SHP77 treated with DMSO at 0.1 percent for 48 hours (cell line): ENCODE measurements around the gene ARAP2.
"Not testable (repeated sequence)": the region's sequence is repeated elsewhere in the genome, so short reads cannot be mapped to it uniquely, and the experiment has no call there.

ENCODE experiments used
- DNase-seq: peaks from one replicate; lab custom pipeline; 2025; lab: John Stamatoyannopoulos, UW

Gene ARAP2

GRCh38 chr4:36182315-36182714 is 62.0 kb downstream of the ARAP2 start:
- not testable (repeated sequence) for DNase-seq

GRCh38 chr4:36180206-36180605 is 64.1 kb downstream of the ARAP2 start:
- DNase-seq: no peak

DNA sequence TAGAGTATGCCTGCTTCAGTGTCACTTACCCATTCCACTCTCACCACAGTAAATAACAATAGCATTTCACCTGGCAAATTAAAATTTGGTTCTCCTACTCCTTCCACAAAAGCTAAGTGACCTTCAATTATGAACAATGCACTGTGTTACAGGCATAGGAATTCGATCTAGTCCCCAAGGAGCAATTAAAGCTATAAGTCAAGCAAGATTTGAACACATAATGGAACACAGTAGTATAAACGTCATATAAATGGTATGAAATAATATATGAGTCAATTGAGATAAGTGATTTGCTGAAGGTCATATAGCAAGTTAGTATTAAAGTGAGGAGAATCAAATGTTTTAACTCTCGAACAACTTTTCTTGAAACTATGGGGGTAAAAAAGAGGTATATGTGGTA is 65.8 kb downstream of the ARAP2 start:
- no peak for DNase-seq

- DNase-seq: no peak
Observed at GRCh38 chr4:36177946-36178345, 66.4 kb downstream of the ARAP2 start.

DNA sequence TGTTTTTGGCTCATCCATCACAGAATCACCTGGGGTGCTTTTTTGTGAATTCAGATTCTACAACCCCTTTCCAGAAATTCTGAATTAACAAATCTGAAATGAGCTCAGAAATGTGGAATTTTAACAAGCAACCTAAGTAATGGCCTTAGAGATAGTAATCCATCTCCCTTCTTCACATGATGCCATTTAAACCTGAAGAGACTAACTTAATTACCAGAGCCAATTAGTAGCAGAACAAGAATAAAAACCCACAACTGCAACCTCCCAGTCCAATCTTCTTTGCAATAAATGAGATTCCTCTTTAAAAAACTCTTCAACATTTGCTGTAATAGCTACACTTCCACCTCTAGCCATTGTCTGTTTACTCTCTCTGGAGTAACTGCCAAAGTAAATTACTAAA is 69.7 kb downstream of the ARAP2 start:
- no peak for DNase-seq

DNA sequence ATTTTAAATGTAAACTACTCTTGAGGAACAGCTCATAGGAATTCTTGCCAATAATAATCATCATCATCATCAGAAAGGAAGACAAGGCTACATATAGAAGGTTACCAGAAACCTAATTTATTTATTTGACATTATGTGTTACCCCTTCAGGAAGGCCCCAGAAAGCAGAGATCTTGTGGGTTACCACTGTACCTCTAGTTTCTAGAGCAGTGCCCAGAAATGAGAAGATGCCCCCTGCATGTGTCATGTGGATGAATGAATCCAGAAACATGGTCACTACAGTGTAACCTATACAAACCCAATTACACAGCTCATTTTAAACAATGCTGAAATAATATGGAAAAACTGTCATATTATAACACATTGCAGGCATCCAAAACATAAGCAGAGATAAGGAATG is 70.4 kb downstream of the ARAP2 start:
- DNase-seq: no peak

DNA sequence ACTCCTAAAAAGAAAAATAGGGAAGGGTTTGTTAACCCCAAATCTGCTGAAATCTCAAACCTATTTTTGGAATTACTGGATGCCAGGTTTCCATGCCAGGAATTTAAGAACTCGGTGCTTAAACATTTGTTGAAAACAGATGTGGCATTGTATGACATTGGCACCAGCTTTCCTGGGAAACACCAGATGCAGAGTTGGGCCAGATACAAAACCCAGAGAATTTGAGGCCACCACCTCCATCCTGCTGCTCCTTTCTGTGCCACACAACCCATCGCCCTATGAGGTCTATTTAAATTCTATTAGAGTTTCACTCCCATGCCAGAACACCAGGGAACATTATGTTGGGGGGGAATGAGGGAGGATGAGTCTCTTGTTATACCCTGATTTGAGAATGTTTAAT is 71.7 kb downstream of the ARAP2 start:
- no peak for DNase-seq

- DNase-seq: no peak
Observed at GRCh38 chr4:36168127-36168878, 76.0 kb downstream of the ARAP2 start.

DNA sequence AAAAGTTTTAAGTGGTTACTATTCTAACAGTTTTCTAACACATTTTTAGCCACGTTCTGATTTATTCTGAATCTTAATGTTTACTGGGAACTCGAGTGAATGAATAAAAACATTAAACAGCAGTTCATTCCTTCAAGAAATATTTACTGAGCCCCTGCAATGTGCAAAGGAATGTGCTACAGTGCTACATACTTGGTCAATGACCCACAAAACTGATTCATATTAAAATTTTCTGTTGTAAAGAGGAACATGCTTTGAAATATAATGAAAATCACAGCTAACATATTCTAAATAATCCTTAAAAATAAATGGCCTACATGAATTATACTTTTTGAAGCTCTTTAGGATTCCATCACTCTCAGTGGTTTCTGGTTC is 78.7 kb downstream of the ARAP2 start:
- DNase-seq: no peak

DNA sequence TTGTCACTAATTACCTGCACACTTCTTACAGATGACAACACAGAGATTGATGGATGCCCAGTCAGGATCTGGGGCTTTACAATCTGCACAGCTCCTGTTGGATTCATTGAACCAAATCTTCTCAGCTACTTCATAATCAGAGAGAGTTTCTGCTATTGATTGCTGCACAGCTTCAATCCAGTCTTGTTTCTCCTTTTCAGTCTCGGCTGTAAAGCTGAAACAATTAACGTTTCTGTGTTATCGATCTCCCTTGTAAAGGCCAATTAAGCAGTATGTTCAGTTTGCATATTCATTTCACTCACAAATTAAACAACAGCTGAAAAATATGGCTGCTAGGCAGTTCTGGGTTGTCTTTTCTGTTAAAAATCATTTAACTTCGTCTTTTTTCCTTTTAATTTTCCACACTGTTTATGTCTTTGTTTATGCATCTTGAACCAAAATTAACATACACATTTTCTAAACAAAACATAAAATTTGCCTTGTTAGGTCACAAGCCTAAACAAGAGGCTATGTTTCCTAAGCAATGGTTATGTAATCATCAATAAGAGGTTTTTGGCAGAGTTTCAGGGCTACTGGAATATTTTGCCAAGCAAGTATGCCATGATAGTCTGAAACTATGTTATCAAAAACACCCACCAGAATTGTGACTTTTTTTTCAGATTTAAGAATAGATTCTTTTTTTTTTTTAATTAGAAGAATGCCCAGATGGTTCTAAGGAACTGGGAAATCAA is 79.2 kb downstream of the ARAP2 start:
- no peak for DNase-seq

- no peak for DNase-seq
Observed at GRCh38 chr4:36163198-36163597, 81.1 kb downstream of the ARAP2 start.

DNA sequence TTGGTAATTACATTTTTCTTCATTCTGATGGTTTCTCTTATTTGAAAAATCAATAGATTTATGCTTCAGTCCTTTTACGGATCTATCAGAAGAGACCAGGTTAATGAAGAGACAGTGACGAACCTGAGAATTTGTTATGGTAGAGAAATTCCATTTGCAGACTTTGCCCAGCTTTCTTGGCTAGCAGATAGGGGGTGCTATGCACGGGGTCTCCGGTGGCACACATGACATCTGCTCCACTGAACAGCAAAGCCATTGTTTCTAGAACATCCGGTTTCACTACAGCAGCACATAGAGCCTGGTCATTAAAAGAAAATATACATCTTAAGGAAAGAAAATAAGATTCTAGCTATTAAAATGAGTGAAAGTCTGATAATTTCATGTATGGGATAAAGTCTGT is 85.1 kb downstream of the ARAP2 start:
- no peak for DNase-seq

- no peak for DNase-seq
Observed at GRCh38 chr4:36152735-36153134, 91.6 kb downstream of the ARAP2 start.

DNA sequence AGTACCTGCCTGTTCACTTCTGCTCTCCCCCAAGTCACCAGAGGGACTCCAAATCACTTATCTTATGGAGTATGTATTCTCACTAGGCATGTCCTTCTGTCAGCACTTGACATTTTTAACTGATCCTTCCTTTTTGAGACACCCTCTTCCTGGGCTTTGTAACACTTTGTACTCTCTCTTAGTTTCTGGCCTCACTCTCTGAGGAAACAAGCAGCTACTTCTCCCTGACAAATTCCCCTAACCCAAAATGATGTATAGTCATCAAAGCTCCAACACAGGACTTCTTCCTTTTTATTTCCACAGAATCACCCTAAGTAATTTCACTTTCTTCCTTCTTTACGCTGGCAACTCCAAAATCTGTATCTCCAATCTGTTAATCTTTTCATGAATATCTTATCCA is 101.8 kb downstream of the ARAP2 start:
- DNase-seq: no peak

DNA sequence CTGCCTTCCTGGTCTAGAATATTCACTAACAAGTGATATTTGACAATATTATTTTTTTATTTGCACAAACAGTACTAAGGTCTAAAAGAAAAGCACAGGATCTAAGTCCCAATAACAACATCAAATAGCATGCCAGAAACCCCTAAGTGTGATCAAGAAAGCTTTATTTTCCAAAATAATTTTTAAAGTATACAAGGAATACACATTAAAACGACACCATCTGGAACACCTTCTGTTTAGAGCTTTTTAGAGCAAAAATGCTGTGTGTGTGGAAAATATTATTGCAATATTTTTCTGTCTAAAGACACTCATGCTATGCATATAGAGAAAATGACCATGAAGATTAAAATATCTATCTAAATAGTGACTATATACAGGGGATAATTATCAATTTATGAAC is 103.1 kb downstream of the ARAP2 start:
- DNase-seq: no peak

DNA sequence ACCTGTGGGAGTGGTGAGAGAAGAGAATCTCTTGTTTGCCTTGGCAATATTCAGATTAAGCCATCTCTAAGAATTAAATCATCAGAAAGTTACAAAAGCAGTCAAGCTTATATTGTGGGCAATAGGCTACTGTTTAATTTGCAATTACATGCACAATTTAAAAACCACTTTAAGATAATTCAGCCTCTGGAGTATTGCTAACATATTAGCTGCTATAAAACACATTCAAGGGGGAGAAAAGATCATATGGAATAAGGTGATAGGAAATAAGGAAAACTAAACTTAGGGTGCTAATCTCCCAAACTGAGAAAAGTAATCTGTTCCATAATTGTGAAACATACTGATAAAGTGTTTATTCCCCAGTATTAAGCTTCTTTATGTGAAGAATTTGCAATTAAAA is 103.9 kb downstream of the ARAP2 start:
- DNase-seq: no peak

DNA sequence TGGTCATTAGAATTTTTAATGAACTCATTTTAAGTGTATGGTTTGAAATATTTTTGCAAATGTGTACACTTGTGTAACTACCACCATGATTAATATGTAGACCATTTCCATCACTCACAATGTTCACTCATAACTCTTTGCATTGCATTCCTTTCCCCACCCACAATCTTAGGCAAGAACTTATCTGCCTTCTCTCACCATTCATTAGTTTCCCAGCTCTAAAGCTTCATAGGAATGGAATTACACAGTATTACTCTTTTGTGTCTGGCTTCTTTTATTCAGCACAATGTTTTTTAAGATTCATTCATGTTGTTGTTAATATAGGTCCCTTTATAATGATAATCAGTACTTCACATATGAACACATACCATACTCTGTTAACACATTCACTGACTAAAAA is 106.1 kb downstream of the ARAP2 start:
- DNase-seq: no peak

- DNase-seq: no peak
Observed at GRCh38 chr4:36137336-36137735, 107.0 kb downstream of the ARAP2 start.

DNA sequence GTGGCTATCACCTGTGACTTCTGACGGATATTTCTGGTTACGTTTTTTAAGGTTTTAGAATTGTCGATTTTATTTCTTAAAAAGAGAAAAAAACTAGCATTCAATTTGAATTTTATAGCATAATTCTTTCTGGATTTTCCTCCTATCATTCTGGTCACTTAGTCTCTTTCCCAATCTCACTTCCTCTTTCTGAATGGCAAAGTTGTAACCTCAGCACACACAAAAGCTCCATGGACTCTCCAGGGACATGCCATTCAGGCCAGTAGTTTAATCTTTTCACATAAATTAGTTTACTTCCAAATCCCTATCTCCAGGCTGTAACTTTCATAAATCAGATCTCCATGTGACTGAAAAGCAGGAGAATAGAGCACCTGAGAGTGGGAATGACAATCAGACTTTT is 110.7 kb downstream of the ARAP2 start:
- no peak for DNase-seq

DNA sequence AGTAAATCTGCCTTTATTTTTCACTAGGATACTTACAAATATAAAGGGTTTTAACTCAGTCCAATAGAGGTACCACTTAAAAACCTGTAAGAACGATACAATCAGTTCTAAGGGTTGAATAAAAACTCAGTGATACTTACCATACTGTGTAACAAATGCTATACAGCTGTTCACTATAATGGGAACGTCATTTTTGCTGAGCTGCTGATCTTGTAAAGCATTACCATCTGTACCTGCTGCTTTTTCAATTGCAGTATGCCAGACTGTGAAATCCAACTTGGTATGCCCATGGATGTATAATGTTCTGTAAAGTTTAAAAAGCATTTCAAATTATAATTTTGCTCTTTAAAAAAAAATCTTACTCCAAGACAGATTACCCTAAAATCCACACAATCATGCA is 111.2 kb downstream of the ARAP2 start:
- no peak for DNase-seq

DNA sequence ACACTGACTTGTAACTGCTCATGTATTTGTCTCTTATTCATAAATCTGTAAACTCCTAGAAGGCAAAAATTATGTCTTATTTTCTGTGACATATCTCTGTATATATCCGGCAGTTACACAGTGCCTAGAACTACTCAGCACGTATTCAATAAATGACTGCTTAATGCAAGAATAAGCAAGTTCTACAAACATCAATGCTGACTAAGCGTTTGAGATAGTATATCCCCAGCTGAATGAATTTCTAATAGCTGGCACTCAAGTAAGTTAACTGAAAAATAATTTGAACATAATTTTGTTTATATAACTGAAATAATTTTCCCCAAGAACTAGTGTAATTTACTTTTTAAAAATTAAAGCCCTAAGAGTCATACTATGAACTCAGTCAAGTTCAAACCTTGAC is 113.7 kb downstream of the ARAP2 start:
- no peak for DNase-seq

DNA sequence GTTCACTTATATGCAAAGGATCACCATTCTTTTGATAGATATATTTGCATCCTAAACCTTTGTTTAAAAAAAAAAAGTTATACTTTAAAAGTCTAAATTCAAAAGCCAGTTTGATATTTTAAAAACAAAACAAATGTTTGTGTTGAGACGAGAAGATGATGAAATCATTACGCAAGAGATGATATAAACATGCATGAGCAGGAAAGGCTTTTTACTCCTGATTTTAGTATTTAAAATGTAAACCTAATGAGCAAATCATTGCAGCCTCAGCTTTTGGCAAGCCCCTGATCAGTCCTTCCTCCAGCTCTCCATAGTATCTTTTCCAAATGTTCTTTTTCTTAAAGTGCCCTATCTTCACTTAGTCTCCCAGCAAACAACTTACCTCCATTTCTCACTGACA is 115.6 kb downstream of the ARAP2 start:
- no peak for DNase-seq

DNA sequence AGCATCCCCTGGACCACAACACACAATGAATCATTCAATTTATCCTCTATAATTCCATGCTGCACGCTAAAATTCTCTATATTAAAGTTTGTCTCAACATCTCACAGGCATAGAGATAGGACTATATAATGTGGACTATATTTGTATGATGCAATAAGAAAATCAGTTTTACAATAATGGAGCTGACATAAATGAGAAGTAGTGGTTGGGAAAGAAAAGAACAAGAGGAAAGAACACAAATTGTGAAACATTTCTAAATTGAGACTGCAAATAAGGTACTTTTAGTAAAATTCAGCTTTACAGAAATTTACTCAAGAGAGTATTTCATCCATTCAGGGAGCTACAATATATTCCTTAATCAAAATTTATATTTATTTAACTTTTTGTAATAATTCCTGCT is 120.4 kb downstream of the ARAP2 start:
- no peak for DNase-seq

DNA sequence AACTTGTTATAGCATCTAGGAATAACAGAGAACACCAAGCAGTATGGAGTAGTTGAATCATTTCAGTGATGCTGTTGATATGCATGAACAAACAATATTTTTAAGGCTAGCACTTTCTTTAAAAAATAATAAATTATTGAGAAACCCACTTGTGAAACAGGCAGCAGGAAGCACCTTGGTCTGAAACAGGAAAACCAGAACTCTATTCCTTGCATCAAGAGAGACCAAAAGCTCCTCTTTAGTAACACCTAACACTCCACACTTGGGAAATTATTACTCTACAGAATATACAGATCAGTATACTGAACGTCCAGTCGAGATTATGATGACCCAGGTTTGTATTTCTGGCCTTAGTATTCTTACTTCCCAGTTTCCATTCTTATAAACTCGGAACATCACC is 129.0 kb downstream of the ARAP2 start:
- DNase-seq: no peak
